Stimulated activated CD4-positive, alpha-beta T cell treated with anti-CD3 and anti-CD28 coated beads, Interleukin-12 subunit alpha, Interleukin-12 subunit beta, amount 100 ng/mL, for 24 hours (primary cell): ENCODE results near the gene SEMA4D.

Experiments used
- DNase-seq, 2 experiments: peaks; one replicate each; pipeline ENCODE4 v3.0.0-alpha.2; 2020; ENCODE audit warnings: low read depth in 2 of 2

SEMA4D gene

DNA sequence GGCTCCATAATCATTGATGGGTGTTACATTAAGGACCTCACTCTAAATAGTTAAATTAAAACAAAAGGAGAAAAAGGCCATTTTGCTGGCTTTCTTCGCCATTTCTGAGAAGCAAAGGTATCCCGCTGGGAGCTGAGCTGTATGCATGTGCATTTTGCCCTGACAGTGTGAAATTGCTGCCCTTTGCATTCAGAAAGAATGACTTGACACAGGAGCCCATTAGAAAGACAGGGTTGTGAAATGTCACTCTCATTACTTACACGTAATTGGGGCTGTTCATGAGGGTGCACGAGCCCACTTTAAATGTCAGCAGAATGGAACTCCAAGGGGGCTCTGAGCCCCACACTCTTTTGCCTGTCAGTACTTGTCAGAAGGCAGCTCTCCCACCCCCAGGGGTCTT lies 85.0 kb downstream of the SEMA4D start:
- DNase-seq, result no peak

GRCh38 chr9:89412541-89412940 lies 85.4 kb downstream of the SEMA4D start:
- no peak for DNase-seq

- no peak for DNase-seq
Observed at GRCh38 chr9:89411759-89412158, 86.2 kb downstream of the SEMA4D start.

DNA sequence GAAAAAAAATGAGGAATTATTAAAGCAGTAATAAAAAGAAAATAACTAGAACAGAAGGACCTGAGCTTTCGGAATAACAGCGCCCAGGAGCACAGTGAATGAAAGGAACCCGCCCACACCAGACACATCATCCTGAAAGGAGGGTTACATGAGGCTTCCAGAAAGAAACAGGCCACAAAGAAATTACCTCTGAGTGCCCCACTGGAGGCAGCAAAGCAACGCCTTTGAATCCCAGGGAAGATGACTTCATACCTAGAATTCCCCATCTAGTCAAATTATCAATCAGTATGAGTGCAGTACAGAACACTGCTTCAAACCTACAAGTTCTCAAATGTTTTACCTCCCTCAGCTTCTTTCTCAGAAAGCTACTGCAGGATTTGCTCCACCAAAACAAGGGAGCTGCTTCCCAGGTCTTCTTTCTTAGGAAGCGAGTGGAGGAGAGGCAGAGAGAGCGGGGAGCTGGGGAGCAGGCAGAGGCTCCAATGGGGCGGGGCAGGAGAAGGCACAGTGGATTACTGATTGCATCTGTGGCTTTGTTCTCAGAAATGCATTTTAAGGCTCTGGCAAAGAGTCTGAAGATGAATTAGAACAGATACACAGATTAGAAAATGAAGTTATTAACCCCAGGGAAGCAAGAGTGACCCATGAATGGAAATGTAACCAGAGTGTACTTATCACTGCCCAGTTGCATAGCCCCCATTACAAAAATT lies 87.1 kb downstream of the SEMA4D start:
- DNase-seq, result peak in 1 of 2 experiments; percentile 66

- no peak for DNase-seq
Observed at GRCh38 chr9:89410022-89410421, 87.9 kb downstream of the SEMA4D start.

DNA sequence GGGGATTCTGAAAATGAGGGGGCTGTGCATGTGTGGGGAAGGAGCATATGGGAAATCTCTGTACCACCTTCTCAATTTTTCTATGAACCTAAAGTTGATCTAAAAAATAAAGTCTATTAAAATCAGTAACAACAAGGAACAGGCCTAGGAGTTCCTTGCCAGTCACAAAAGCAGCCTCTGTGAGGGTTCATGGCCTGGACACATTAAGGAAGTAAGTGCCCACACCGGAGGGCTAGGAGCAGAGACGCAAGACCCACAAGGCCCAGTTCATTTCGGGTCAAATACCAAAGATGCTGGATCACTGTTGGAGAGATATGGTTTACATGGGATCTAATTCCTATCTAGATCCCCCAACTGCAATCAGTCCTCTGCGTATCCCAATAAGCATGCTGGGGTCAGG lies 88.4 kb downstream of the SEMA4D start:
- DNase-seq, result no peak

GRCh38 chr9:89408628-89409101 lies 89.2 kb downstream of the SEMA4D start:
- DNase-seq, result peak in 1 of 2 experiments; percentile 49

DNA sequence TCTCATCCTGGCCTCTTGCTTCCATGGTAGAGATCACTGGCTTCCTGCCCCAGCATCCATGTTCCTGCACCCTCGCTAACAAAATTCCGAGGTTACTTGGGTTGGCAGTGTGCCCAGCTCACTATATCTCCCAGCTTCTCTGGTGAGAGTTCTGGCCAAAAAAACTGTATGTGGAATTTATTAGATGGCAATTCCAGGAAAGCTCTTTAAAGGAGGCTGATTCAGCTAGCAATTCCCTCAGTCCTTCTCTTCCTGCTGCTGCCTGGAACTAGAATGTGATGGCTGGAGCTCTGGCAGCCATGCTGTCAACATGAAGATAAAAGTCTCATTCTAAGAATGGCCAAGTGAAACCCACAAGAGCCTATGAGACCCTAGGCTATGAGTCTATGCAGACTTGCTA lies 90.8 kb downstream of the SEMA4D start:
- no peak for DNase-seq

- no peak for DNase-seq
Observed at GRCh38 chr9:89405826-89406225, 92.1 kb downstream of the SEMA4D start.

DNA sequence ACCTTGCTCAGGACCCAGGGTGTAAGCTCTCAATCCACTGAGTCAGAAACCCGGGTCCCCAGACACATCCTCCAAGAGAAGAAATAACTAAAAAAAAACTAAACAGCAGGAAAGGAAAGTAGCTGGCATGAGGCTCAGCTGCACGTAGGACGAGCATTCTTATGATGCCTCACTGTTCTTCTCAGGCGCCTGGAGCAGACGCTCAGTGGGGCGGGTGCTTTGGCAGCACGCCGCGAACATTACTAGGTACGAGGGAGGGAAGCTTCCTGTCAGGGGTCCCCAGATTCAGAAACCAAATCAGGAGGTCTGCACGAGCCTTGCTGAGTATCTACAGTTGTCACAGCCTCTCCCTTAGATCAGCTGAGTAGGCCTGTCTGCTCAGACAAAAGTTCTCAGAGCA lies 93.8 kb downstream of the SEMA4D start:
- DNase-seq, result no peak

DNA sequence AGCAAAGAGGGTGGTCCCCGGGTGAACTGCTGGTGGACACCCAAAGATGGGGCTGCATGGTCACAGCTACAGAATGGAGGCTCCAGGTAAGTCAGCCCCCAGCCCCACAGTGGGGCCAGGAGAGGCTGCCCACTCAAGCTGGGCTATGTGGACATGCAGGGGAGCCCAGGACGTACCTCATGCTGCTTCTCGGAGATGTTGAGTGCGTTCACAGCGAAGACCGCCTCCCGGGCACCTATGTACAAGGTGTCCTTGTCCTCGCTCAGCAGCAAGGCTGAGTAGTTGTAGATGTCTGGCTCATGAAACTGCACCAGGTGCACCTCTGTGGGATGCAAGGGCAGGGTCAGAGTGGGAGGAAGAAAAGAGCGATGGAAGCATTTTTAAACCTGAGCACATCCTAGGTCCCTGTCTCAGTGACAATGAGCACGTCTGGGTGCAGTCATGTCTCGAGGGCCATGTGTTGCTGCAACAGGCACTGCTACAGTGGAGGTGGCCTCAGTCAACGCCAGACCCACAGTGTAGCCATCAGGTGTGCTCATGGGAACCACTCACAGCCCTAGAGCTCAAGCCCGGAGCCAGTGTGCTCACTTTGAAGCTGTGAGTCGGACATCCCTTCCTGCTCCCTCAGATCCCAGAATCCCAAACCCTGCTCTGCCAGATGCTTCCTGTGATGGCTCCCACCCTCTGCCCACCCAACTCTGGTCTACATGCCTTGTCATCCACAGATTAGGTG lies 95.1 kb downstream of the SEMA4D start:
- DNase-seq, result no peak

- DNase-seq, result no peak
Observed at GRCh38 chr9:89400403-89401116, 97.4 kb downstream of the SEMA4D start.

DNA sequence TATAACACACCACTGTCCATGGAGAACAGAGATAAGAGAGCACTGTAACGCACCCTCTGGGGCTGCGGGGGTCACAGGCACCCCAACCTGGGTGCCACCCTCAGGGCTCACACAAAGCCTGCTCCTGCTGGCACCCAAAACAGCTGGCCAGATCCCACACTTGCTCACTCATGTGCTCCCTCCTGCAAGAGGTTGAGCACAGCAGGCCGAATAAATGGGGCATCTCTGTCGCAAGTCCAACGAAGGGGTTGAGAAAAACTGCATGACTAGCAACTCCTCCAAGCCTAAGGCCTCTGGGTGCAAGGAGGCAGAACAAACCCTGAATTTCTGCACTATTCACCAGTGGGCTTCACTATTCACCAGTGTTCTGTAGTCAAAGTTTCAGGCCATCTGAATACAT lies 99.3 kb downstream of the SEMA4D start:
- no peak for DNase-seq

DNA sequence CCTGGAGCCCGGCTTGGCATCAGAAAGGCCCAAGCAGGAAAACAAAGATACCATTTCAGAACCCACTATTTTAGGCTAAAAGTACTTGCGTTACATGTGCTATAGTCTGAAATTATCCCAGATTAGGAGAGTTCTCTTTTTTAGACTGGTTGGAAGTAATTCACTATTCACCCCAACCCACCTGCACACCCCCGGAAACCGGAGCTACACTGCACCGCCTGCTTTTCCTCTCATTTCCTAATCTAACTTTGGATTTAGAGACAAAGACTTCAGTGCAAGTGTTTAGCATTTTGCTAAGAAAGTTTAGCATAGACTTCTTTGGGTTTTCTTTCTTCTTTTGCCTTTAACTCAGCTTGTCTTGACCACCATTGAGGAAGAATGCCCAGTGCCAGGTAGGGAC lies 100.4 kb downstream of the SEMA4D start:
- no peak for DNase-seq

GRCh38 chr9:89395931-89396710 lies 101.8 kb downstream of the SEMA4D start:
- DNase-seq, result no peak

DNA sequence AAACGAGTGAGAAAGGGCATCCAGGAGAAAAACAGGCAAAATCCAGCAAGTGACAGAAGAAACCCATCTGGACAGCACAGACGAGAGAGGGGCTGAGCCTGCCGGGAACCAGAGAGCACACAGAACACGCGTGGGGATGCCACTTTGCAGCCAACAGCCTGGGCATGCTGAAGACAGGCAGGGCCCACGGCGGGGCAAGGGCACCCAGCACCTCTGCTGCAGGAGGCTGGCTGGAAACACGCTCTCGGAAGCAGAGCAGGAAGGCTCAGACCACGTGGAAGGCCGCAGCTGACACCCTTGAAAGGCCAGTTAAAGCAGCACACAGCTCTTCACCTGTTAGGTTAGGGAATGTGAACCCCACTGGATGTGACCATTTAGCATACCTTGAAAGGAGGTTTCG lies 103.5 kb downstream of the SEMA4D start:
- DNase-seq, result no peak

GRCh38 chr9:89391585-89391984 lies 106.3 kb downstream of the SEMA4D start:
- DNase-seq, result no peak

- no peak for DNase-seq
Observed at GRCh38 chr9:89390578-89391116, 107.3 kb downstream of the SEMA4D start.

- DNase-seq, result no peak
Observed at GRCh38 chr9:89390068-89390555, 107.8 kb downstream of the SEMA4D start.

DNA sequence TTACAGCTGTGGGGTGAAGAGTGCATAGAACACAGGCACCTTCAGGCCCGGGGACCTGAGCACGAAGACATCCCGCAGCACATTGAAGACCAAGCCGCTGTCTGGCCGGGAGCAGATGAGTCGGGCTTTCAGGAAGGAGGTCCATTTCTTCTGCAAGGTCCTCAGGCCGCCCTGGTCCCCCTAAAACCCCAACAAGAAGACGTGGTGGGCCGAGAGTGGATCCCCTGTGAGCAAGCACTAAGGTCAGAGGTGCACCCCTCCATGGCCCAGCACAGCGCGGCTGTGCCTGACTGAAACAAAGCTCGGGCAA lies 109.1 kb downstream of the SEMA4D start:
- no peak for DNase-seq

DNA sequence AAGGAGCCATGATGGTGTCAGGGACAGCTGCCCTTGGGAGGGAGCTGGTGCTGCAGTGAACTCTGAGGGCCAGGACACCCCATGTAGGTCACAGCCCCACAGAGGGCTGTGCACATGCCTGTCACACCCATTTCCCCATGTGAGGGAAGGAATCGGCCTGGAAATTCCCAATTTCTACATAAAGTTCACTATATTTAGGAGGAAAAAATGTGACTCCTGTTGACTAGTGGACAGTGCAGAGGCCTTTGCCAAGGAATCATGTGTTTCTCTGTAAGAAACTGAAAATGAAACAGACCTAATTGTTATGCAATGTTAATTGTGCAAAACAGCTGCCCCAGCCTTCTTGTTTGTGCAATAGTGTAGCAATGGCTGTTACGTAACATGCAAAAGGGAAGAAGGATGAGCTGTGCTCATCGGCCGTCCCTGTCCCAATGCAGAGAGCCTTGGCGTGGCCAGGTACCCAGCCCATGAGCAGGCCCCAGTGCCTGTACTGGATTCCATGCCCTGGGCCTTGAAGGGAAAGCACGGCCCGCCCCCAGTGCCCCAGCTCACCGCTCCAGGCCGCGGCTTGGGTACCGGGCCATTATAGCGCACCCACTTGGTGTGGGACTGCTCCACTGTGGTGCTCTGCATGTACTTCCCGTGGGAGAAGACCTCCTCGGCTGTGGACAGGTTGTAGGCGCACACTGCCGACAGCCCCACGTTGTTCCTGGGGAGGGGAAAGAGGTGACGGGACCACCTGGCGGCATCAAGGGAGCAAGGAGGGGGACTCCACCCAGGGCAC lies 109.6 kb downstream of the SEMA4D start:
- no peak for DNase-seq
